ENCODE measurements around the gene UVSSA. TPM values are rescaled to one million over a fixed set of nuclear protein-coding genes. Genes with fewer than 3 reads are reported as not detected.
A peak's percentile ranks its signal among the peaks of the same experiment; 100 is the strongest.

The UVSSA gene
- total and polyA plus RNA-seq, 8 donors, result 4.1 to 103 (median 25.3) TPM

DNA sequence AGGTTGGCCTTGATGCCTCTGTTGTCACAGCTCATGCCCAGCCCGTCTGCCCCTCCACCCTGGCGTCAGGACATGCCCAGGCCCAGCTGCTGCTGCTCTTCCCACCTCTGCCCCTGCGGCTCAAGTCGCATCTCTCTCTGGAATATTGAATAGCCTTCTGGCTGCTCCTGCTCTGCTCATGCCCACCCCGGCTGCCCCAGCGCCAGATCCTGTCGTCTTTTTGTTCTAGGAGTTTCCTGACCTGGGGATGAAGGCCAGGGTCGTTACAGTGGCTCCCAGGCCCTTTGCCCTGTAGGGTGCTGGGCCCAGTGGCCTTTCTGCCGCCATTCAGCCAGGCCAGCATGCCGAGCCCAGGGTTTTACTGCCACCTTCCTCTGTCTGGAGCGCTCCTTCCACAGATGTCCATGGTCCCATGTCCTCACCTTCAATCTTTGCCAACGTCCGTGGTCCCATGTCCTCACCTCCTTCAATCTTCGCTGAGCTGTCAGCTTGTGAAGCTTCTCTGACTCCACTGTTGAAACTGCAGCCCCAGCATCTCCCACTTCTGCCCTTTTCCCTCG lies 47.6 kb upstream of the UVSSA start:
- TF ChIP-seq EP300 (IDR thresholded peaks at IDR 0.05), result no peak
- TF ChIP-seq POLR2A (IDR thresholded peaks at IDR 0.05), result no peak
- TF ChIP-seq POLR2AphosphoS5 (IDR thresholded peaks at IDR 0.05), result no peak
- TF ChIP-seq CTCF (IDR thresholded peaks at IDR 0.05), result no peak
- H3K27ac ChIP-seq, result peak overlapping the region in 2 of 5 donors; percentile 1 to 83
- WGBS, 5 donors, result 73 to 91% (median 87%) methylated on average over 15 of the region's 15 CpGs
- H3K27me3 ChIP-seq, result no peaks in the 10 kb centered on the region
- peaks cover 9 to 72% (median 37%) of the 10 kb centered on the region in 4 donors for H3K4me1 ChIP-seq
- H3K4me3 ChIP-seq, result no peak overlapping the region
- no peaks in the 10 kb centered on the region for H3K9me3 ChIP-seq
- DNase-seq, result no peak
- intact Hi-C loops (cut with DNase I; ENCODE audit: low total_unique reads), result no loop called here
- H3K36me3 ChIP-seq, result peaks cover 9 to 53% (median 50%) of the 10 kb centered on the region in 4 donors

DNA sequence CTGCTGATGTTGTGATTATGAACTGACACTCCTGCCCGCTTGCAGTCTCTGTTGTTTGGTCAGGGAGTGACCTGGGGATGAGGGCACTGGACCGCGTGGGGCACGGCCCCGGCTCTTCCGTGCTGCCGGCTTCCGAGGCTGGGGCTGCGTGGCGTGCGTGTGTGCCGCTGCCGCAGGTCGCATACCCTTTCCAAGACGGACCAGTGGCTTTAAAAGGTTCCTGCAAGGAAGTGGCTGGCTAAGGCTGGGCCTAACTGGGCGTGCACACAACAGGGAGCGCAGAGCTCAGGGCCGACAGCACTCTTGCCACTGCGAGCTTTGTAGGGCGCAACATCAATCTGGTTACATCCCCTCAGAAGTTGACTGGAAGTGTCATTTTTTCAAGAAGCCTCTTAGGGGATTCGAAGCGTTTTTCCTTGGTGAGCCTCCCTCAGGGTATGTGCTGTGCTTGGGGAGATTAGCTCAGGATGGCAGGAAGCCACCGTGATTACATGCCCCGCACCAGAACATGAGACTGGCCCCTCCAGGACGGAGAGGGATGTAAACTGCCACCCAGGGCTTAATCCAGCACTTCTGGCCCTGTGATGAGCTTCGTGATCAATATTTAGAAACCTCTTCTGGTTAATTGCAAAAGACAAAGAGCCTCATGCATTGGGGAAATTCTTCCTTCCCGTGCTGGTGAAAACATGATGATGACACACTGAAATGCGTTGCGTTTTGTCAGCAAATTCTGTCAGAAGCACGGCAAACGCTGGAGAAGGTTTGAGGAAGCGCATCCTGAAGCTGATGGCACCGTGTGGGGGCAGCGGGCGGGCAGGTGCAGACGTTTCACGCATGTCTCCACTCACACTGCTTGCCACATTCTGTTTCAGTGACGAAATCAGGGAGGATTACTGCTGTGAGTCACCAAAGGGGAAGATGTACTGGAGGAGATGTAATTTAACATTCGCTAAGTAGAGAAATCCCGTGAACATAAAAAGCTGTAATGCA lies 46.2 kb upstream of the UVSSA start:
- peak; percentile 48 to 53 for DNase-seq
- Histone ChIP-seq H3K4me3 (no peak overlapping the region), H3K4me1 (peaks cover 0 to 72% (median 32%) of the 10 kb centered on the region in 4 donors), H3K36me3 (peaks cover 9 to 62% (median 58%) of the 10 kb centered on the region in 4 donors), H3K9me3 (no peaks in the 10 kb centered on the region), H3K27ac (peak overlapping the region in 4 of 5 donors; percentile 46 to 83 (median 74)), H3K27me3 (no peaks in the 10 kb centered on the region)
- intact Hi-C loops (cut with DNase I; ENCODE audit: low total_unique reads), result no loop called here
- TF ChIP-seq CTCF (IDR thresholded peaks at IDR 0.05), result no peak
- no peak for TF ChIP-seq EP300 (IDR thresholded peaks at IDR 0.05)
- TF ChIP-seq POLR2A (IDR thresholded peaks at IDR 0.05), result no peak
- peak in 1 of 3 donors; percentile 32 for TF ChIP-seq POLR2AphosphoS5 (IDR thresholded peaks at IDR 0.05)
- WGBS, 5 donors, result 71 to 87% (median 80%) methylated on average over 40 of the region's 40 CpGs

DNA sequence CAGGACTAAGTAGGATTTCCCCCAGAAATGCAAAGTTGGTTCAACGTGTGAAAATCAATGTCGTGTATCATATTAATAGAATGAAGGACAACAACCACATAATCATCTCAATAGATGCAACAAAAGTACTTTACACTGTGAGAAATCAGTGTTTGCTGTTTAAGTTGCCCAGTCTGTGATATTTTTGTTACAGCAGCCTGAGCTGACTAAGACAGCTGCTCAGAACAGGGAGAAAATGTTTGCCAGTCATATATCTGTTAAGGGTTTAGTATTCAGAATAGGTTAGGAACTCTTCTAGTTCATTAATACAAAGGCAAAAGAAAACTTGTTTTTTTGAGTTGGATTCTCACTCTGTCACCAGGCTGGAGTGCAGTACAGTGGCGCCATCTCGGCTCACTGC lies 44.8 kb upstream of the UVSSA start:
- DNase-seq, result no peak
- peaks cover 9 to 58% (median 50%) of the 10 kb centered on the region in 4 donors for H3K36me3 ChIP-seq
- H3K4me1 ChIP-seq, result peaks cover 0 to 76% (median 35%) of the 10 kb centered on the region in 4 donors
- H3K4me3 ChIP-seq, result no peak overlapping the region
- intact Hi-C loops (cut with DNase I; ENCODE audit: low total_unique reads), result no loop called here
- TF ChIP-seq CTCF (IDR thresholded peaks at IDR 0.05) (no peak), POLR2AphosphoS5 (IDR thresholded peaks at IDR 0.05) (no peak), POLR2A (IDR thresholded peaks at IDR 0.05) (no peak), EP300 (IDR thresholded peaks at IDR 0.05) (no peak)
- no peaks in the 10 kb centered on the region for H3K27me3 ChIP-seq
- WGBS, 5 donors, result 26 to 73% (median 49%) methylated on average over 4 of the region's 4 CpGs
- peak overlapping the region in 2 of 5 donors; percentile 81 to 83 for H3K27ac ChIP-seq
- H3K9me3 ChIP-seq, result no peaks in the 10 kb centered on the region

GRCh38 chr4:1305261-1305711 lies 41.7 kb upstream of the UVSSA start:
- Histone ChIP-seq H3K9me3 (no peaks in the 10 kb centered on the region), H3K27me3 (no peaks in the 10 kb centered on the region), H3K4me1 (peaks cover 20 to 75% (median 42%) of the 10 kb centered on the region in 4 donors), H3K27ac (peak overlapping the region in 2 of 5 donors; percentile 23 to 68), H3K4me3 (no peak overlapping the region), H3K36me3 (peaks cover 0 to 32% (median 26%) of the 10 kb centered on the region in 4 donors)
- no peak for TF ChIP-seq POLR2AphosphoS5 (IDR thresholded peaks at IDR 0.05)
- no peak for TF ChIP-seq POLR2A (IDR thresholded peaks at IDR 0.05)
- TF ChIP-seq CTCF (IDR thresholded peaks at IDR 0.05), result no peak
- TF ChIP-seq EP300 (IDR thresholded peaks at IDR 0.05), result no peak
- 80 to 95% (median 86%) methylated on average over 9 to 13 of the region's 13 CpGs for WGBS, 5 donors
- intact Hi-C loops (cut with DNase I; ENCODE audit: low total_unique reads), result no loop called here
- DNase-seq, result no peak

All from stomach (tissue), 9 donors.